ENCODE results near the gene SOHLH2.

SOHLH2 gene, protein sequence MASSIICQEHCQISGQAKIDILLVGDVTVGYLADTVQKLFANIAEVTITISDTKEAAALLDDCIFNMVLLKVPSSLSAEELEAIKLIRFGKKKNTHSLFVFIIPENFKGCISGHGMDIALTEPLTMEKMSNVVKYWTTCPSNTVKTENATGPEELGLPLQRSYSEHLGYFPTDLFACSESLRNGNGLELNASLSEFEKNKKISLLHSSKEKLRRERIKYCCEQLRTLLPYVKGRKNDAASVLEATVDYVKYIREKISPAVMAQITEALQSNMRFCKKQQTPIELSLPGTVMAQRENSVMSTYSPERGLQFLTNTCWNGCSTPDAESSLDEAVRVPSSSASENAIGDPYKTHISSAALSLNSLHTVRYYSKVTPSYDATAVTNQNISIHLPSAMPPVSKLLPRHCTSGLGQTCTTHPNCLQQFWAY

DNA sequence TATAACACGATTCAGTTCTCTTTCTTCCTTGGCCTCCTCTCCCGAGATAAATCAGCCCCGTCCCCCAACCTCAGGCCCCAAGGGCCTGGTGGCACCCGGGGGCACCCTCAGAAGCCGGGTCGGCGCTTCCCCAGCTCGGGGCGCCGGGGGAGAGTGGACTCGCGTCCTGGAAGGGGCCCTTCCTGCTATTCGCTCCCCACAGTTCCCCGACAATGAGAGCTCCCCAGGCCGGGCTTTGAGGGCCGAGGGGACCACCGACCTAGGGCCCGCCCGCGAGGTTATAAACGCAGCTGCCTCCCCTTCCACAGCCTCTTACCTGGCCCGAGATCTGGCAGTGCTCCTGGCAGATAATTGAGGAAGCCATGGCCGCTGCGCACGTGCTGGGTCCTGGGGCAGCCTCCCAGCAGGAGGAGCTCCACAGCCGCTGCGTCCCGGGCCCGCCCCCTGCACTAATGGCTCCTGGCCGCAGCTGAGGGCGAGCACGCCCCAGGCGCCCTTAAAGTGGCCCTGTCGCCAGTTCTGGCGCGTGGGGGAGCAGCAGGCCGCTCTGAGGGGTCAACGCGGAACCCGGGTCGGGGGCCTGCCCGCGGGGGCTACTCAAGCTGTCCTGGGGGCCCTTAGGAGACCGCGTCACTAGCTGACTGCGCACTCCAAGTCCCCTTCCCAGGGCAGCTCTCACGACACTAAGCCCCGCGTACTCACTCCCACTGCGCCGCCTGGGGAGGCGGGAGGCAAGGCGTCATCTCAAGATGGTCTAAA, at the start of gene SOHLH2:
Gene SOHLH2 (minus strand): TSS at position 394 of the 759 bp plus-strand sequence. CDS start 30 bp downstream, at position 364.
- DNase-seq: no peak

GRCh38 chr13:36261976-36262375, 47.6 kb upstream of the SOHLH2 start:
- no peak for DNase-seq

DNA sequence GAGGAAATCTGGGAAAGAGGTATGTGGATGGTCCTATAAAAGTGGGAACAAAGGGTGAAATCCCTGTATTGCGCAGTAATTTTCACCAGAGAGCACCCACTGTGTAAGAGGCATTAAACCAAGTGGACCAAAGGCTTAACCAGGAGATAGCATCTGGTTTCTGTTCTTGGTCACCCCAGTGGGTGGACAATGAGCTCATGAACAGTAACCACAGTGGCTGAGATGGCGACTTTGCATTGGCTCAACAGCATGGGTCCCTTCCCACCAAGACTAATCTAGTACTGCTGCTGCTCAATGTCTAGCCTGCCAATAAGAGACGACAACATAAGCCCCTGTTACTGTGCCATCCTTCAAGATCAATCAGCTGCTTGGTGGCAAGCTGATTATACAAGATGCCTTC, 46.7 kb upstream of the SOHLH2 start:
- no peak for DNase-seq

DNA sequence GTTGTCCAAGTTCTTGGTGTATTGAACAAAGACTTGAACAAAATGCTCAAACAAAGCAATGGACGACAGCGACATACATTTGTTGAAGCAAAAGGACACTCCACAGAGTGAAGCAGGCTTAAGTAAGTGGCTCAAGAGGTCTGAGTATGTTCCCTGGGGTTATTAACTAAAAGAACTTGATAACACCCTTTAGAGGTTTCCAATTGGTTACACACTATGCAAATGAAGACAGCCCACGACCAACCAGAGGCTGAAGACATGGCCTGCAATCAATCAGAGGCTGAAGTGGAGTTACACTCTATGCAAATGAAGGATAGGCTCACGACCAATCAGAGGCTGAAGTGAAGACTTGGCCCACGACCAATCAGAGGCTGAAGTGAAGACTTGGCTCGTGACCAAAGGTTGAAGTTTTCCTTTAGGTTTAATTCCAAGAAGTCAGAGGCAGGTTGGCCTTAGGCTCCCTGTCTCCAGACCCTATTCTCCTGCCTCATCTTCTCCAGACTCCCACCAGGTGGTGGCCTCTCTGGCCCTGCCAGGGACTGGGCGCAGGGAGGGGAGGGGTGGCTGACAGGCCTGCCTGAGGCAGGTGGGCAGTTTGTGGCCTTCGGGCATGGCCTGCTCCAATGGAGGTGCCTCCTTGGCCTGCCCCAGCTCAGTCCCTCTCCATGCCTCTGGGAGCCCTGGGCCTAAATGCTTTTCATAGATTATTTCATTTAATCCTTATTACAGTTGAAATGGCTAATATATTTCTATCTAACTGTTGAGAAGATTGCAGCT, 45.2 kb upstream of the SOHLH2 start:
- DNase-seq: no peak

DNA sequence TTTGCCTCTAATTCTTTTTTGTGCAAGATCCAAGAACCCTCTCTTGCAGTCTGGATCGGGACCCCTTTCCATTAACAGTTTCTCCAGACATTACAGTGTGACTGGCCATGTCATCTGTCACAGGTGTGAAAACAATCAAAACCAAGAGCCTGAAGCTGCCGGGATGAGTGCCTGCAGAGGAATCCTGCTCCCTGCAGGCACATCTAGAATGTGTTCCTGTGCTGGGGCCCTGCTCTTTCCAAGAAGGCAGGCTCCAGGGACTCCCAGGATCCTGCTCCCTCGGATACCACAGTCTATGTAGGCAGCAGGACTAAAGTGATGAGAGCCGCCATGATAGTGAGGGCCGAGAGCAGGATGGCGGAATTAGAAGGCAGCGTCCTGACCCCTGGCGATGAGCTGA, 44.5 kb upstream of the SOHLH2 start:
- no peak for DNase-seq

DNA sequence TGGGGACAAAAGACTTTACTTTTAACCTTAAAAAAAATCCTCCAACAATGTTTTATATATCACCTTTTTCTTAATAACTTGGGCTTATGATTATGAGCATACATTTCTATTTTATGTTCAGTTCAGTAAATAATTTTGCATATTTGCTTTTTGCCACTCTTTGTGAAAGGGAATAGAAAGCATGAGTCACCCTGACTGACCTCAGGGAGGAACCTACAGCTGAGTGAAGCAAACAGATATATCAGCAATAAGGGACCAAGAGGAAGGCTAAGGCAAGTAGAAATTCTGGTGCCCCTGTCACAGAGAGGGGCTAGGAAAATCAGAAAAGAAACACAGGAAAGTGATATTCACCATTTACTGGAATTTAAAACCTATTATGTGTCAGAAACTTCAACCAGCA, 37.2 kb upstream of the SOHLH2 start:
- peak; percentile 67 for DNase-seq

- DNase-seq: no peak
Measured at GRCh38 chr13:36251017-36251416, 36.7 kb upstream of the SOHLH2 start.

GRCh38 chr13:36248700-36249099, 34.3 kb upstream of the SOHLH2 start:
- DNase-seq: peak; percentile 2

- no peak for DNase-seq
Measured at GRCh38 chr13:36244990-36245389, 30.6 kb upstream of the SOHLH2 start.

GRCh38 chr13:36244073-36244472, 29.7 kb upstream of the SOHLH2 start:
- DNase-seq: no peak

DNA sequence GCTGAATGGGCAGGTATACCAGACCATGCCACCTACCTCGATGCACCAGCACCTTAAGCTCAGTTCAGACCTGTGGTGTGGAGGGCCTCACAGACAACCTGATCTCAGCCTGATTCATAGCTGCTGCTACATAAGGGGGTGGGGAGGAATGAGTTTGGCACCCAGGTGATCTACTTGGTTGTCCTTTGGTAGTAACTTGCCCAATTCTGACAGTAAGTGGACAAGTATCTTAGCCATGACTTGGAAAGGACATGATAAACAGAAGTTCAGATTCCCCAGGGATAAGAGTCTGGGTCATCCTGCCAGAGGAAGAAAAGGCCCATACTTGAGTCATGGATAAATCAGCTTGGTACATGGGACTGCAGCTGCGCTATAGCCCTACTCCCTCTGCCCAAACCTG, 28.4 kb upstream of the SOHLH2 start:
- DNase-seq: no peak

DNA sequence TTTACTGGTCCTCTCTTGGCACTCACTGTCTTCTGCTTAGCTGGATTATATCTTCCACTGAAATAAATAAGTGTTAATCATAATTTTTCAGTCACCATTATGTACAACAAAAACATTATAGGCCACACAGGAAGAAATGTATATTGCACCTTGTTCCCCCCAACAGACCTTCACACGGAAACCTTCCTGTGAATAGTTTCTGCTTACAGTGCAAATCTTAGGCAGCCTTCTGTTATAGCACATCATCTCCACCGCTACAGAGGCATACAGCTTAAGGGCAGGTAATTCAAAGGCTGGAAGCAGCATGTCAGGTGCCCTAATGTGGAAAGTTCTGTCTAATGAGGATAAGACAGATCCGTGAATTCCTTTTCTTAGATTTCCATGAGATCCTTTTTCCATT, 16.9 kb upstream of the SOHLH2 start:
- no peak for DNase-seq

DNA sequence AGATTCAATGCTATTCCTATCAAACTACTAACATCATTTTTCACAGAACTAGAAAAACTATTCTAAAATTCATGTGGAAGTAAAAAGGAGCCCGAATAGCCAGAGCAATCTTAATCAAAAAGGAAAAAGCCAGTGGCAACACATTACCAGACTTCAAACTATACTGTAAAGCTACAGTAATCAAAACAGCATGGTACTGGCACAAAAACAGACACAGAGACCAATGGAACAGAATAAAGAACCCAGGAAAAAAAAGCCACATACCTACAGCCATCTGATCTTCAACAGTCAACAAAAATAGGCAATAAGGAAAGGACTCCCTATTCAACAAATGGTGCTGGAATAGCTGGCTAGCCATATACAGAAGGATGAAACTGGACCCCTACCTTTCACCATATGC, 10.4 kb upstream of the SOHLH2 start:
- DNase-seq: no peak

- DNase-seq: no peak
Measured at GRCh38 chr13:36219883-36220282, 5.5 kb upstream of the SOHLH2 start.

DNA sequence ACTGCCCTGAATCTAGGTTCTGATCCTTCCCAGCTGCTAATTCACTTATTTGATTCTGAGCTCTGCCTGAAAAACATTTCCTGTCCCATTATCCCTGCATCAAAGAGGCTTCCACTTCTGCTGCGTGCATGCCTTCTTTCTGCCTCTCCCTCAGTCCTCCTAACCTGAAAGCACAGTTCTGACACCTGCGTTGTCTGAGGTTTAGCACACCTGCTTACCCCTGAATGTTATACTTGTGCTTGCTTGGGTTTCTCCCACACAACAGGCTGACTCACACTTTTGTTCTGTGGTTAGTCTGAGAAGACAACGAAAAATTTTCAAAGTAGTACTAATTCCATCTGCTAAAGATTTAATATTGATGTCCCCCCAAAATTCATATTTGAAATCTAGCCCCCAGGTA, 3.1 kb upstream of the SOHLH2 start:
- DNase-seq: no peak

DNA sequence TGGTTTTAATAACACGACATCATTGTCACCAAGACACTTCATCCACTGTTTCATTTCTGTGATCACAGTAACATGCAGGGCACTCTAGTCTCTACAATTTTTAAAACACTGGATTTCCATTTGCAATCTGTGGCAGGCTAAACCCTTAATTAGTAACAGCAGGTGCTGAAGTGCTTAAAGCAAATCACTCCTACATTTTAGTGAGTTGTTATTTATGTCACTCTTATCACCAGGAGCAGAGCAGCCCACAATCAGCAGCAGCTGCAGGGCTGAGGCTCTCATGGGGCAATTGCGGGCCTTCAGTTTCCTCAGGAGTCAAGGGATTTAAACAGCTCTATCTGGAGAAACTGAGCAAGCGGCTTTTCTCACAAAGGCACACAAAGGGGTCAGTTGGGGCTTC, 1.6 kb downstream of the SOHLH2 start:
- no peak for DNase-seq

DNA sequence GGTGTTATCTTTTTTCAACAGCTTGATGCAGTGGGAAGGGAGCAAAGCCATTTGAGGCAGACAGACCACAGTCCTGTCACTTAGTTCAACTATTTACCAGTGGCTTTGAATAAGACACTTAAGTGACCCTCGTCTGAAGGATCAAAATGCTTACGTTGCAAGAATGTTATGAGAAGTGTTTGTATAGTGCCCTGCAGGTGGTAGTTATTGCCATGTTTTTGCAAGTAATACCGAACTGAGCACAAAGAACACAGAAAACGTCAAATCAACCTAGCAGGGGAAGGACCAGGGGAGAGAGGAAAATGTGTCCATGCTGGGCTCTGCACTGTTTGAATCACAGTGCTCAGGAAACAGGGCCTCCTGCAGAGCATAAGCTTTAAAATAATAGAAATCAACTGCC, 2.8 kb downstream of the SOHLH2 start:
- DNase-seq: no peak

- no peak for DNase-seq
Measured at GRCh38 chr13:36210738-36211137, 3.6 kb downstream of the SOHLH2 start.

GRCh38 chr13:36207672-36208071, 6.7 kb downstream of the SOHLH2 start:
- no peak for DNase-seq

DNA sequence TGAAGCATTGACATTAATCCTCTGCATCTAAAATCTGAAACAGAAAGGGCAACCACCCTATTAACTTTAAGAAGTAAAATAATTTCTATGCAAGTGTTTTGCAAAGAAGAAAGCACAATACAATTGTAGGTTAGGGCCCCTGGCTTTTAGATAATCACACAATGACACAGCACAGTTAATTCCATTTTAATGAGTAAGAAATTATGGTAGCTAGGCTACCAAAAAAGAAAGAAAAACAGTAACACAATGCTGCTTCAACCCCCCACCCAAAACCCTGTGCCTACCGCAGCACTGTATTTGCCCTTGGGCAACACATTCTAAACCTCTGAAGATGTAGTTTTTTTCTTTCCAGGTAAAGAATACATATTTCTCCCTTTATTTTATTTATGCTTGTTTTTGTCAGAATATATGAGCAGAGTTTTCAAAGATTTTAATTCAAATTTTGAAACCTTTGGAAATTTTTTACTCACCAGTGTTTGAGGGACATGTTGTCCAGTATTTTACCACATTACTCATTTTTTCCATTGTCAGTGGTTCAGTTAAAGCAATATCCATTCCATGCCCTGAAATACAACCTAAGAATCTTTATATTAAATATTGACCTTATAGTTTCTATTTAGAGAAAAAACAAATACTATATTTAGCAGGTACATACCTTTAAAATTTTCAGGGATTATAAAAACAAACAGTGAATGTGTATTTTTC, 21.1 kb downstream of the SOHLH2 start:
- no peak for DNase-seq

GRCh38 chr13:36192166-36192565, 22.2 kb downstream of the SOHLH2 start:
- no peak for DNase-seq

DNA sequence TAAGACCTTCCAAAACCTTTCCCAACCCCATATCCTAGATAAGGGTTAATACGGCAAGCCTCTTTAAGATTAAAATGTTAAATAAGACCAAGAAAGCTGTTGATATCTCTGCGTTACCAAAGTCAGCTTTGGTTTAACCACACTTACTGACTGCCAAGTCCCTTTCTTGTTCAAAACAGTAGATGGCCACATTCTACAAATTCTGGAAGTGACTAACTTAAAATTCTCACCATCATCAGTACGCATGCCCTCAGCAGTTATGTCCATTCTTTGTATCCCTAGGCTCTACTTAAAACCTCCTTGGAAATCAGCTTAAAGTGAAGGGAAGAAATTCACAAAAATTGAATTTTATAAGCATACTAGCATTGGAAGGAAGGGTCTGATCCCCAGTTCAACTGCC, 23.6 kb downstream of the SOHLH2 start:
- DNase-seq: no peak

GRCh38 chr13:36188441-36188840, 25.9 kb downstream of the SOHLH2 start:
- DNase-seq: no peak

Measured in inflammatory macrophage treated with lipopolysaccharide for 4 hours (primary cell).